Left ventricle myocardium inferior (tissue), 1 donor: Measurements from ENCODE around the gene STAP1. TPM values are rescaled to one million over a fixed set of nuclear protein-coding genes. Genes with fewer than 3 reads are reported as not detected.

Experiments used
- DNase-seq: peaks from one replicate; pipeline ENCODE4 v3.0.0-alpha.2; 2020
- H3K27ac ChIP-seq: fragments of 200-600 bp; replicated peaks from 2 replicates; pipeline ENCODE4 v1.8.0; 2021
- H3K27me3 ChIP-seq: fragments of 200-600 bp; 2 replicates; pipeline ENCODE4 v1.8.0; 2021; ENCODE audit warnings: low read depth
- H3K36me3 ChIP-seq: fragments of 200-600 bp; 2 replicates; pipeline ENCODE4 v1.8.0; 2021
- H3K4me1 ChIP-seq: fragments of 200-600 bp; 2 replicates; pipeline ENCODE4 v1.8.0; 2021
- H3K4me3 ChIP-seq: fragments of 200-600 bp; 2 replicates; pipeline ENCODE4 v1.8.0; 2021; ENCODE audit warnings: mild to moderate bottlenecking, moderate library complexity
- H3K9me3 ChIP-seq: fragments of 200-600 bp; replicated peaks from 2 replicates; pipeline ENCODE4 v1.8.0; 2021
- intact Hi-C: fragments of 100-400 bp; cut with micrococcal nuclease; formaldehyde crosslinking; loops from one replicate; pipeline ENCODE4 v1.11.0; 2022
- total RNA-seq: library from RNA; stranded (reverse); fragmentation: NEBNext Ultra II Directional; extraction: Animal tissue kit (Norgen Biotek cat#: 25700); gene quantifications from one replicate; pipeline ENCODE4 v1.2.1, GENCODE V29; 2021
- TF ChIP-seq, protein P1 (sequence below): fragments of 200-600 bp; IDR thresholded peaks from 2 replicates; pipeline ENCODE4 v1.8.0; 2021; ENCODE audit warnings: antibody characterized with exemption, mild to moderate bottlenecking, borderline replicate concordance
- donor health status: DM: no; HTN: yes; CAD: no; lungs with severe emphysema.

STAP1 gene
- total RNA-seq, 1 donor from 2014 or later = not detected

DNA sequence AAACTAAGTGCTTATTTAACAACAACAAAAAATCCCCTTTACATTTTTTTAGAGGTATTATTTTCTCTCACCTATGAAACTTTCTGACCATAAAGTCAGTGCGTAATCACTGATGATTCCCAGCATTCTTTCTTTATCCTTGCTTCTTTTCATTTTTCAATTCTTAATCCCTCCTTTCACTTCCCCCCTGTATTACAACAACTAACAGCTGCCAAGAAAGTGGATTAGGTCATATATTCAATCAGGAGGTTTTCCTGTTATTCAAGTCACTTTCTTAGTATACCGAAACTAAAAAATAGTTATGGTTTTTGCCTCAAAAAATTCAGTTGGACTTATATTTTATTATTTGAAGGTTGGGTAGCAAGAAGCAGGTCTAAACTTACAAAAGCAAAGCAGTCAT lies 2.1 kb upstream of the STAP1 start:
- intact Hi-C loops = no loop called here
- H3K36me3 ChIP-seq = no peaks in the 10 kb centered on the region
- H3K27me3 ChIP-seq = no peaks in the 10 kb centered on the region
- no peak overlapping the region for H3K27ac ChIP-seq
- DNase-seq = no peak
- H3K4me3 ChIP-seq = no peak overlapping the region
- no peaks in the 10 kb centered on the region for H3K9me3 ChIP-seq
- H3K4me1 ChIP-seq = peaks cover 5% of the 10 kb centered on the region
- TF ChIP-seq, protein P1, sequence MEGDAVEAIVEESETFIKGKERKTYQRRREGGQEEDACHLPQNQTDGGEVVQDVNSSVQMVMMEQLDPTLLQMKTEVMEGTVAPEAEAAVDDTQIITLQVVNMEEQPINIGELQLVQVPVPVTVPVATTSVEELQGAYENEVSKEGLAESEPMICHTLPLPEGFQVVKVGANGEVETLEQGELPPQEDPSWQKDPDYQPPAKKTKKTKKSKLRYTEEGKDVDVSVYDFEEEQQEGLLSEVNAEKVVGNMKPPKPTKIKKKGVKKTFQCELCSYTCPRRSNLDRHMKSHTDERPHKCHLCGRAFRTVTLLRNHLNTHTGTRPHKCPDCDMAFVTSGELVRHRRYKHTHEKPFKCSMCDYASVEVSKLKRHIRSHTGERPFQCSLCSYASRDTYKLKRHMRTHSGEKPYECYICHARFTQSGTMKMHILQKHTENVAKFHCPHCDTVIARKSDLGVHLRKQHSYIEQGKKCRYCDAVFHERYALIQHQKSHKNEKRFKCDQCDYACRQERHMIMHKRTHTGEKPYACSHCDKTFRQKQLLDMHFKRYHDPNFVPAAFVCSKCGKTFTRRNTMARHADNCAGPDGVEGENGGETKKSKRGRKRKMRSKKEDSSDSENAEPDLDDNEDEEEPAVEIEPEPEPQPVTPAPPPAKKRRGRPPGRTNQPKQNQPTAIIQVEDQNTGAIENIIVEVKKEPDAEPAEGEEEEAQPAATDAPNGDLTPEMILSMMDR = no peak

DNA sequence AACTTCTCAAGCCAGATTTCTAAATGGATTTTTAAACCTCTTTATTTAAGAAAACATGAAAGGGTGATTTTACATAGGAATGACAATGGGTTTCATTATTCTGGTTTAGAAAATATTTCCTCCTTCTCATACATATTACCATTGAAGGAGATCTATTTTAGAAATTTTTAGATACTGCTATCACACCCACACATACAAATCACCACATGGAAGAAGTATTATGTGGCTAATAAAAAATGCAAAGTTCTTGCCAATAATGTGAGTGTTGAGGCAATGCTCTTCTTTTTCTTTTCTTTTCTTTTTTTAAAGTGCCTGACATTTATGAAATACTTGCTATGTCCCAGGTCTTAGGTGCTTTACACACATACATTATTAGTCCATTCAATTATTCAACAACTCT lies 6.8 kb downstream of the STAP1 start:
- Histone ChIP-seq H3K27ac (no peak overlapping the region), H3K4me1 (no peaks in the 10 kb centered on the region), H3K4me3 (no peak overlapping the region), H3K36me3 (no peaks in the 10 kb centered on the region), H3K27me3 (no peaks in the 10 kb centered on the region), H3K9me3 (no peaks in the 10 kb centered on the region)
- intact Hi-C loops = no loop called here
- no peak for DNase-seq
- TF ChIP-seq, protein P1 = no peak

DNA sequence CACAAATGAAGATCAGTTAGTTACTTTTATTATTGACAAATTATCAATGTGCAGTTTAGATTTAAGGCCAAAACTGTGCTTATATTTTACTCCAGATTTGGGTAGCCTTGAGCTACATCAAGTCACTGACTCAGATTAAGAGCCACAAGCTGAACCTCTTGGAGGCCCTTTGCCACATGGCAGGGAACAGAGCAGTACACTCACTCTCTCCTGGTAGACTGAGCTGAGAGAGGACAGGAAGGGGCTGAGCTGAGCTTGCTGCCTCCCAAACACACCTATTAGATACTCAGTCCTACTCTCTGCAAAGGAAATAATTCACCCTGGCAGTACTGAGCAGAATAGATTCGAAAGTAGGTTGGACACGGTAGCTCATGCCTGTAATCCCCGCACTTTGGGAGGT lies 7.8 kb downstream of the STAP1 start:
- TF ChIP-seq, protein P1 = no peak
- no peaks in the 10 kb centered on the region for H3K27me3 ChIP-seq
- intact Hi-C loops = no loop called here
- DNase-seq = no peak
- no peaks in the 10 kb centered on the region for H3K9me3 ChIP-seq
- no peak overlapping the region for H3K4me3 ChIP-seq
- H3K4me1 ChIP-seq = no peaks in the 10 kb centered on the region
- no peaks in the 10 kb centered on the region for H3K36me3 ChIP-seq
- H3K27ac ChIP-seq = no peak overlapping the region

DNA sequence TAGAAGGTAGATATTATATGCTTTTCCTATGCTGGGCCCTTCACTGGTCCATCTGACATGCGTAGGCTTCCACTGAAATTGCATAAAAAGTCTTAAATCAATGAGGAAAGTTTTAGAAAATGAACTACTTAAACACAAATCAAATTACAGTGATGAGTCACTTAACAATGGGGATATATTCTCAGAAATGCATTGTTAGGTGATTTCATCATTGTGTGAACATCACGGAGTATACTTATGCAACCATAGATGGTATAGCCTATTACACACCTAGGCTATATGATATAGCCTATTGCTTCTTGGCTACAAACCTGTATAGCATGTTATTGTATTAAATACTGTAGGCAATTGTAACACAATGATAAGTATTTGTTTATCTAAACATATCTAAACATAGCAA lies 10.3 kb downstream of the STAP1 start:
- Histone ChIP-seq H3K4me1 (no peaks in the 10 kb centered on the region), H3K36me3 (no peaks in the 10 kb centered on the region), H3K27ac (no peak overlapping the region), H3K27me3 (no peaks in the 10 kb centered on the region), H3K4me3 (no peak overlapping the region), H3K9me3 (no peaks in the 10 kb centered on the region)
- no peak for DNase-seq
- intact Hi-C loops = no loop called here
- TF ChIP-seq, protein P1 = no peak

DNA sequence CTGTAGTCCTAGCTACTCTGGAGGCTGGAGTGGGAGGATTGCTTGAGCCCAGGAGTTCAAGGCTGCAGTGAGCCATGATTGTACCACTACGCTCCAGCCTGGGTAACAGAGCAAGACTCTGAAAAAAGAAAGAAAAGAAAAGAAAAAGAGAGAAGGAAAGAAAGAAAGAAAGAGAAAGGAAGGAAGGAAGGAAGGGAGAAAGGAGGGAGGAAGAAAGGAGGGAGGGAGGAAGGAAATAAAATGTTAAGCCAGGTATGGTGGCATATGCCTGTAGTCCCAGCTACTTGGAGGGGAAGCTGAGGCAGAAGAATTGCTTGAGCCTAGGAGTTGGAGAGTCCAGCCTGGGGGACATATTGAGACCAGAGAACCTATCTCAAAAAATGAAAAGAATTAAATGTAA lies 12.0 kb downstream of the STAP1 start:
- H3K4me1 ChIP-seq = no peaks in the 10 kb centered on the region
- no peak overlapping the region for H3K4me3 ChIP-seq
- no peak for DNase-seq
- no peaks in the 10 kb centered on the region for H3K9me3 ChIP-seq
- TF ChIP-seq, protein P1 = no peak
- no peaks in the 10 kb centered on the region for H3K27me3 ChIP-seq
- no peaks in the 10 kb centered on the region for H3K36me3 ChIP-seq
- intact Hi-C loops = no loop called here
- no peak overlapping the region for H3K27ac ChIP-seq

DNA sequence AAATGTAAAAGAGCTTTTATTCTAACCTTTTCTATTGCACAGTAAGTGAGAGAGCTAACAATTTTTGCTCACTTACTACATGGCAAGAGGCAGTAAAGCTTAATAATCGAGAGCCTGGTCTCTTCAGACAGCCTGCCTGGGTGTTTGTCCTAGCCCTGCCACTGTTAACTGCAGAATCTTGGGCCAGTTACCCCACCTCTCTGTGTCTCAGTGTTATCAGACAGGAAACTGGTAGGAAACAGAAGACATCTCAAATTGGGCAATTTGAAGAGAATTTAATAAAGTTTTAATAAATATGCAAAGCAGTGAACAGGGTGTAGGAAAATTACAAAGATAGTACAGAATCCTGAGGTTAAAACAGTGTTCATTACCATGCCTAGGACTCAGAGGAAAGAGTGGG lies 13.4 kb downstream of the STAP1 start:
- Histone ChIP-seq H3K4me1 (no peaks in the 10 kb centered on the region), H3K27me3 (no peaks in the 10 kb centered on the region), H3K4me3 (no peak overlapping the region), H3K9me3 (no peaks in the 10 kb centered on the region), H3K27ac (no peak overlapping the region), H3K36me3 (no peaks in the 10 kb centered on the region)
- no peak for DNase-seq
- intact Hi-C loops = no loop called here
- TF ChIP-seq, protein P1 = no peak
